HepG2 (cell line): ENCODE results near the gene CREBBP. TPM values are rescaled to one million over a fixed set of nuclear protein-coding genes. Genes with fewer than 3 reads are reported as not detected.

Source experiments
- BRCA1 ChIP-seq: sonication (generic); formaldehyde crosslinking; IDR thresholded peaks from 2 replicates; pipeline ENCODE4 v1.4.0; 2020; ENCODE audit warnings: missing genetic modification reagents
- HOXA7 ChIP-seq: sonication (generic); formaldehyde crosslinking; IDR thresholded peaks from 2 replicates; pipeline ENCODE4 v1.8.1; 2022; ENCODE audit warnings: mild to moderate bottlenecking, missing genetic modification reagents, moderate library complexity
- JUN ChIP-seq: sonication (generic); formaldehyde crosslinking; IDR thresholded peaks from 2 replicates; pipeline ENCODE4 v1.4.0; 2020; ENCODE audit warnings: mild to moderate bottlenecking, missing genetic modification reagents
- PRDM4 ChIP-seq: sonication (generic); formaldehyde crosslinking; IDR thresholded peaks from 2 replicates; pipeline ENCODE4 v1.9.0; 2021; ENCODE audit warnings: missing genetic modification reagents, borderline replicate concordance
- TEAD3 ChIP-seq: optimal IDR thresholded peaks from 2 replicates; pipeline ENCODE3; 2016; ENCODE audit warnings: borderline replicate concordance
- YEATS2 ChIP-seq: sonication (generic); formaldehyde crosslinking; IDR thresholded peaks from 2 replicates; pipeline ENCODE4 v1.4.0; 2020; ENCODE audit warnings: missing genetic modification reagents, borderline replicate concordance
- ZNF121 ChIP-seq: sonication (generic); formaldehyde crosslinking; IDR thresholded peaks from 2 replicates; pipeline ENCODE4 v1.5.0; 2020; ENCODE audit warnings: mild to moderate bottlenecking, missing genetic modification reagents
- ZNF331 ChIP-seq: sonication (generic); formaldehyde crosslinking; IDR thresholded peaks from 2 replicates; pipeline ENCODE4 v1.4.0; 2020; ENCODE audit warnings: missing genetic modification reagents
- ZNF616 ChIP-seq: sonication (generic); formaldehyde crosslinking; IDR thresholded peaks from 2 replicates; pipeline ENCODE4 v1.5.0; 2020; ENCODE audit warnings: low read depth, mild to moderate bottlenecking, missing genetic modification reagents
- ZNF788 ChIP-seq: sonication (generic); formaldehyde crosslinking; IDR thresholded peaks from 2 replicates; pipeline ENCODE4 v1.5.0; 2020; ENCODE audit warnings: mild to moderate bottlenecking, missing genetic modification reagents, borderline replicate concordance
- ZNF891 ChIP-seq: sonication (generic); formaldehyde crosslinking; IDR thresholded peaks from 2 replicates; pipeline ENCODE4 v1.5.0; 2020; ENCODE audit warnings: mild to moderate bottlenecking, missing genetic modification reagents
- polyA plus RNA-seq, 8 experiments: library from polyadenylated mRNA; depleted of rRNA in 3 of 8; stranded (reverse) in 7 of 8; unstranded in 1 of 8; fragments of >200 nt; fragmentation: Illumina TruSeq in 4 of 8; extraction: Trizol in 4 of 8; gene quantifications; 2 replicates each; pipeline versions ENCODE4 v1.2.1 to v1.2.3, GENCODE V29; 2011 to 2016; ENCODE audit warnings: low read depth in 4 of 8, missing spikeins in 1 of 8, mixed read lengths in 1 of 8; ENCODE audit not compliant: insufficient read depth in 1 of 8
- total RNA-seq, 5 experiments: library from RNA; depleted of rRNA; stranded (reverse); fragments of >200 nt; fragmentation: Illumina TruSeq; extraction: Trizol; gene quantifications; 2 replicates each; pipeline ENCODE4 v1.2.3, GENCODE V29; 2016; ENCODE audit warnings: low read depth in 1 of 5
- TF ChIP-seq, protein P1 (sequence below): IDR thresholded peaks from 2 replicates; pipeline ENCODE4 v1.6.1; 2012; ENCODE audit warnings: low read length, improper control_type of control experiment
- TF ChIP-seq, protein P2 (sequence below): sonication (generic); formaldehyde crosslinking; IDR thresholded peaks from 2 replicates; pipeline ENCODE4 v1.4.0; 2020; ENCODE audit warnings: mild to moderate bottlenecking, missing genetic modification reagents, borderline replicate concordance
- TF ChIP-seq, protein P3 (sequence below): sonication (generic); IDR thresholded peaks from 2 replicates; pipeline ENCODE4 v1.6.1; 2016; ENCODE audit warnings: low read depth, borderline replicate concordance
- TF ChIP-seq, protein P4 (sequence below): sonication (generic); formaldehyde crosslinking; IDR thresholded peaks from 2 replicates; pipeline ENCODE4 v1.4.0; 2020; ENCODE audit warnings: missing genetic modification reagents
- TF ChIP-seq, protein P5 (sequence below): sonication (generic); formaldehyde crosslinking; IDR thresholded peaks from 2 replicates; pipeline ENCODE4 v1.4.0; 2020; ENCODE audit warnings: mild to moderate bottlenecking, missing genetic modification reagents

The CREBBP gene
- total and polyA plus RNA-seq, 2 of the 13 experiments (the other 11 are each of a cell fraction or from before 2014, with no cell fraction given): 5.3 to 10.4 TPM

- TF ChIP-seq, protein P1, sequence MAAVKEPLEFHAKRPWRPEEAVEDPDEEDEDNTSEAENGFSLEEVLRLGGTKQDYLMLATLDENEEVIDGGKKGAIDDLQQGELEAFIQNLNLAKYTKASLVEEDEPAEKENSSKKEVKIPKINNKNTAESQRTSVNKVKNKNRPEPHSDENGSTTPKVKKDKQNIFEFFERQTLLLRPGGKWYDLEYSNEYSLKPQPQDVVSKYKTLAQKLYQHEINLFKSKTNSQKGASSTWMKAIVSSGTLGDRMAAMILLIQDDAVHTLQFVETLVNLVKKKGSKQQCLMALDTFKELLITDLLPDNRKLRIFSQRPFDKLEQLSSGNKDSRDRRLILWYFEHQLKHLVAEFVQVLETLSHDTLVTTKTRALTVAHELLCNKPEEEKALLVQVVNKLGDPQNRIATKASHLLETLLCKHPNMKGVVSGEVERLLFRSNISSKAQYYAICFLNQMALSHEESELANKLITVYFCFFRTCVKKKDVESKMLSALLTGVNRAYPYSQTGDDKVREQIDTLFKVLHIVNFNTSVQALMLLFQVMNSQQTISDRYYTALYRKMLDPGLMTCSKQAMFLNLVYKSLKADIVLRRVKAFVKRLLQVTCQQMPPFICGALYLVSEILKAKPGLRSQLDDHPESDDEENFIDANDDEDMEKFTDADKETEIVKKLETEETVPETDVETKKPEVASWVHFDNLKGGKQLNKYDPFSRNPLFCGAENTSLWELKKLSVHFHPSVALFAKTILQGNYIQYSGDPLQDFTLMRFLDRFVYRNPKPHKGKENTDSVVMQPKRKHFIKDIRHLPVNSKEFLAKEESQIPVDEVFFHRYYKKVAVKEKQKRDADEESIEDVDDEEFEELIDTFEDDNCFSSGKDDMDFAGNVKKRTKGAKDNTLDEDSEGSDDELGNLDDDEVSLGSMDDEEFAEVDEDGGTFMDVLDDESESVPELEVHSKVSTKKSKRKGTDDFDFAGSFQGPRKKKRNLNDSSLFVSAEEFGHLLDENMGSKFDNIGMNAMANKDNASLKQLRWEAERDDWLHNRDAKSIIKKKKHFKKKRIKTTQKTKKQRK: no peak
- TF ChIP-seq, protein P2, sequence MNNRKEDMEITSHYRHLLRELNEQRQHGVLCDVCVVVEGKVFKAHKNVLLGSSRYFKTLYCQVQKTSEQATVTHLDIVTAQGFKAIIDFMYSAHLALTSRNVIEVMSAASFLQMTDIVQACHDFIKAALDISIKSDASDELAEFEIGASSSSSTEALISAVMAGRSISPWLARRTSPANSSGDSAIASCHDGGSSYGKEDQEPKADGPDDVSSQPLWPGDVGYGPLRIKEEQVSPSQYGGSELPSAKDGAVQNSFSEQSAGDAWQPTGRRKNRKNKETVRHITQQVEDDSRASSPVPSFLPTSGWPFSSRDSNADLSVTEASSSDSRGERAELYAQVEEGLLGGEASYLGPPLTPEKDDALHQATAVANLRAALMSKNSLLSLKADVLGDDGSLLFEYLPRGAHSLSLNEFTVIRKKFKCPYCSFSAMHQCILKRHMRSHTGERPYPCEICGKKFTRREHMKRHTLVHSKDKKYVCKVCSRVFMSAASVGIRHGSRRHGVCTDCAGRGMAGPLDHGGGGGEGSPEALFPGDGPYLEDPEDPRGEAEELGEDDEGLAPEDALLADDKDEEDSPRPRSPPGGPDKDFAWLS (CRISPR knock-in tag): no peak
- TF ChIP-seq ZNF331 (CRISPR knock-in tag) (peak; percentile 89), ZNF616 (CRISPR knock-in tag) (no peak), PRDM4 (CRISPR knock-in tag) (no peak), YEATS2 (CRISPR knock-in tag) (no peak), BRCA1 (no peak), HOXA7 (CRISPR knock-in tag) (no peak), ZNF121 (CRISPR knock-in tag) (no peak), ZNF891 (CRISPR knock-in tag) (no peak), ZNF788 (CRISPR knock-in tag) (no peak; the same call in 1 of the 2 replicates), JUN (CRISPR knock-in tag) (no peak), TEAD3 (CRISPR knock-in tag) (peak; percentile 62)
- TF ChIP-seq, protein P3, sequence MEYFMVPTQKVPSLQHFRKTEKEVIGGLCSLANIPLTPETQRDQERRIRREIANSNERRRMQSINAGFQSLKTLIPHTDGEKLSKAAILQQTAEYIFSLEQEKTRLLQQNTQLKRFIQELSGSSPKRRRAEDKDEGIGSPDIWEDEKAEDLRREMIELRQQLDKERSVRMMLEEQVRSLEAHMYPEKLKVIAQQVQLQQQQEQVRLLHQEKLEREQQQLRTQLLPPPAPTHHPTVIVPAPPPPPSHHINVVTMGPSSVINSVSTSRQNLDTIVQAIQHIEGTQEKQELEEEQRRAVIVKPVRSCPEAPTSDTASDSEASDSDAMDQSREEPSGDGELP: no peak; the same call in 1 of the 2 replicates
- TF ChIP-seq, protein P4, sequence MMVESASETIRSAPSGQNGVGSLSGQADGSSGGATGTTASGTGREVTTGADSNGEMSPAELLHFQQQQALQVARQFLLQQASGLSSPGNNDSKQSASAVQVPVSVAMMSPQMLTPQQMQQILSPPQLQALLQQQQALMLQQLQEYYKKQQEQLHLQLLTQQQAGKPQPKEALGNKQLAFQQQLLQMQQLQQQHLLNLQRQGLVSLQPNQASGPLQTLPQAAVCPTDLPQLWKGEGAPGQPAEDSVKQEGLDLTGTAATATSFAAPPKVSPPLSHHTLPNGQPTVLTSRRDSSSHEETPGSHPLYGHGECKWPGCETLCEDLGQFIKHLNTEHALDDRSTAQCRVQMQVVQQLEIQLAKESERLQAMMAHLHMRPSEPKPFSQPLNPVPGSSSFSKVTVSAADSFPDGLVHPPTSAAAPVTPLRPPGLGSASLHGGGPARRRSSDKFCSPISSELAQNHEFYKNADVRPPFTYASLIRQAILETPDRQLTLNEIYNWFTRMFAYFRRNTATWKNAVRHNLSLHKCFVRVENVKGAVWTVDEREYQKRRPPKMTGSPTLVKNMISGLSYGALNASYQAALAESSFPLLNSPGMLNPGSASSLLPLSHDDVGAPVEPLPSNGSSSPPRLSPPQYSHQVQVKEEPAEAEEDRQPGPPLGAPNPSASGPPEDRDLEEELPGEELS (CRISPR knock-in tag): peak; percentile 91
- TF ChIP-seq, protein P5, sequence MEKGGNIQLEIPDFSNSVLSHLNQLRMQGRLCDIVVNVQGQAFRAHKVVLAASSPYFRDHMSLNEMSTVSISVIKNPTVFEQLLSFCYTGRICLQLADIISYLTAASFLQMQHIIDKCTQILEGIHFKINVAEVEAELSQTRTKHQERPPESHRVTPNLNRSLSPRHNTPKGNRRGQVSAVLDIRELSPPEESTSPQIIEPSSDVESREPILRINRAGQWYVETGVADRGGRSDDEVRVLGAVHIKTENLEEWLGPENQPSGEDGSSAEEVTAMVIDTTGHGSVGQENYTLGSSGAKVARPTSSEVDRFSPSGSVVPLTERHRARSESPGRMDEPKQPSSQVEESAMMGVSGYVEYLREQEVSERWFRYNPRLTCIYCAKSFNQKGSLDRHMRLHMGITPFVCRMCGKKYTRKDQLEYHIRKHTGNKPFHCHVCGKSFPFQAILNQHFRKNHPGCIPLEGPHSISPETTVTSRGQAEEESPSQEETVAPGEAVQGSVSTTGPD (CRISPR knock-in tag): no peak
Measured at GRCh38 chr16:3857189-3858043, 23.1 kb downstream of the CREBBP start (continued).
